Stimulated activated CD4-positive, alpha-beta T cell treated with anti-CD3 and anti-CD28 coated beads, TNF-alpha, amount 100 ng/mL, for 48 hours (primary cell): Measurements from ENCODE around the gene TTLL11.

ENCODE experiments used
- DNase-seq, 3 donors: peaks; one replicate each; pipeline ENCODE4 v3.0.0-alpha.2; 2020; ENCODE audit warnings: low read depth in 3 of 3

Gene TTLL11

GRCh38 chr9:122109035-122109813 is 16.1 kb upstream of the TTLL11 start:
- DNase-seq, result no peak

GRCh38 chr9:122107291-122107805 is 14.2 kb upstream of the TTLL11 start:
- DNase-seq, result no peak

- no peak for DNase-seq
Measured at GRCh38 chr9:122106576-122106975, 13.5 kb upstream of the TTLL11 start.

DNA sequence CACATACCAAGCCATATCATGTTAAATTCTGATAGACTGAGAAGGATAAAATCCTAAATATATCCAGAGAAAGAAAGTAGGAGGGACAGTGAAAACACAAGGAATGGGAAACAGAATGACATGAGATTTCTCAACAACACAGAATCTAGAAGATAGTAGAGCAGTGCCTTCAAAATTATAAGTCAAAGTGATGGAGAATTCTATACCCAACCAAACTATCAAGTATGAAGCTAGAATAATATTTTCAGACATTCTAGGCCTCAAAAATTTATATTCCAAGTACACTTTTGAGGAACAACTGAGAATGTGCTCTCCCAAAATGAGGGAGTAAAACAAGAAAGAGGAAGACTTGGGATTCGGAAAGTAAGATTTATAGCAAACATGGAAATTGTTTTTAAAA is 10.9 kb upstream of the TTLL11 start:
- no peak for DNase-seq

DNA sequence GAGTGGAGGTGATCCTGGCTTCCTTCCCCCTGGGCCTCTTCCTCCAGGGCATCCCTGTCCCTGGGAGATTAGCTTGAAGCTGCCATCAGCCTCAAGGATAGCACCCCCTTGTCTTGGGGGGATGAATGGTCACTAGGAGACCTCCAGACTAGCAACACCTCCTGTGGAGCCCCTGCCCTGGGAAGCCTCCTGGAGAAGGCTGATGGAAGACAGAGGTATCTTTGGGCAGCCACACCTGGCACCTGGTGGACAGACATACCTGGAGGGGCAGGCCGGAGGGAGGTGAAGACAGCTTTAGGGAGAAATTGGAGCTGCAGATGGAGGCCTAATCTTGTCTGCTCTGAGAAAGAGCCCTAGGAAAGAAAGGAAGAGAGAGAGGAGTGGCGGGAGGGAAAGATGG is 9.0 kb upstream of the TTLL11 start:
- no peak for DNase-seq

- no peak for DNase-seq
Measured at GRCh38 chr9:122100756-122101155, 7.6 kb upstream of the TTLL11 start.

GRCh38 chr9:122099271-122099869 is 6.3 kb upstream of the TTLL11 start:
- DNase-seq, result peak; percentile 46 to 68 (median 67)

- no peak for DNase-seq
Measured at GRCh38 chr9:122097679-122098315, 4.7 kb upstream of the TTLL11 start.

- DNase-seq, result no peak
Measured at GRCh38 chr9:122096620-122097415, 3.7 kb upstream of the TTLL11 start.

DNA sequence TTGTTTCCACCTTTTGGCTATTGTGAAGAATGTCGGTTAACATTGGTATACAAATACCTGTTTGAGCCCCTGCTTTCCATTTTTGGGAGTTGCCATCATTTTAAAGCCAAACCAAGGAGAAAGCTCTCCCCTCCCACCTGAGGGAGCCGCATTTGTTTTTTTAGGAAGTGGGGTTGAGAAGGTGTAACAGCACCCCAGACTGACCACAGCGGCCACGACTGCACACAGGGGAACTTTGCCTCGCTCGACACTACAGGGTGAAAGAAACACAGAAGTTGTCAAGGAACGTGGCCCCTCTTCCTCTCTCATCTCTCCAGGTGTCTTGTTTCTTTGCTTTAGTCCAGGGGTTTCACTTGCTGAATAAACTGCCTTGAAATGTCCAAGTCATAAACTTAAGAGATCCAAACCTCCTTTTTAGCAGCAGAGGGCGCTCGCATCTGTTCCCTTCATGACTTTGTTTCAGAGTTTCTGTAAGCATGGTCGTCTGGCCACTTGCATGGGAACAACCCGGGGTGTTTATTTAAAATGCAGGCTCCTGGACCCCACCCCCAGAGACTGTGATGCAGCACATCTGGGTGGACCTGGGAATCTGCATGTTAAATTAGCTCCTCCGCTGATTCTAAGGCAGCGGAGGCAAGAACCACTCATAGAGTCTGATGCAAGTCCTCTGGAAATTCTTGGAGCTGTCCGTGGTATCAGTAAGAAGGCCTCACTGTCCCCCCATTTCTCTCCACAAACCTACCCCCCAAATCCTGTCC is 2.1 kb upstream of the TTLL11 start:
- DNase-seq, result peak in 2 of 3 donors; percentile 14 to 33

DNA sequence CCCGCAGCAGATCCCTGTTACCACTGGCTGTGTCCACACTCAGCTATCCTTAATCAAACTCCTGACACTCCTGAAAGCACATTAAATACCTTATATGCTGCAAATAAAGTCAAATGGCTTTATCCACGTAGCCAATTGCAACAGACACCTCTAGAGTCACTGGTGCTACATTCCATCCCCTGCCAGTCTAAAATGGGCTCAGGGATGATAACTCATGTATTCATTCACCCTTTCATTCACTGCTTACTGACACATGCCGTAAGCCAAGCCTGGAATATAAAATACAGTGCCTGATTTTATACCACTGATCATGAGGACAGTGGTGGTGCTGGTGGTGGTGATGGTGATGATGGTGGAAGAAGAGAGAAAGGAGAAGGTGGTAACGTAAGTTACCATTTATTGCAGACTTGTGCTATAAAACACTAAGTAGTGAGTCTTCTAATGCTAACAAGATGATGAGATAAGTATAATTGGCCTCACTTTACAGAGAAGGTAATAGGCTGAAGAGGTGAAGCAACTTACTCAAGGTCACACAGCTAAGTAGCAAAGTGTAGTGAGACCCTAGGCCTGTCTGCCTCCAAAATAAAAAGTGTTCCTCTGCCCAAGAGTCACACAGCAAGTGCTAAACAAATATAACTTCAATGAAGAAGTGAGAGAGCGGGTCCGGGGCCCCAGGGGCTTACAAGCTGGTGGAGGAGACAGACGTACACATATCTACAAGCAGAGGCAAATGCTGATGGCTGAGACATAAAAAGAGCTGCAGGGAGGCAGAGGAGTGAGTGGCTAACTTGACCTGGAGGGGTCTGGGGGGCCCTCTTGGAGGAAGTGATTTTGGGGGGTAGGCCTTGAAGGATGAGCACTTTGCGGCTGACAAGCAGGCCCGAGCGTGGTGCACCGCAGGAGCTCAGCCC is 1.2 kb downstream of the TTLL11 start:
- no peak for DNase-seq

DNA sequence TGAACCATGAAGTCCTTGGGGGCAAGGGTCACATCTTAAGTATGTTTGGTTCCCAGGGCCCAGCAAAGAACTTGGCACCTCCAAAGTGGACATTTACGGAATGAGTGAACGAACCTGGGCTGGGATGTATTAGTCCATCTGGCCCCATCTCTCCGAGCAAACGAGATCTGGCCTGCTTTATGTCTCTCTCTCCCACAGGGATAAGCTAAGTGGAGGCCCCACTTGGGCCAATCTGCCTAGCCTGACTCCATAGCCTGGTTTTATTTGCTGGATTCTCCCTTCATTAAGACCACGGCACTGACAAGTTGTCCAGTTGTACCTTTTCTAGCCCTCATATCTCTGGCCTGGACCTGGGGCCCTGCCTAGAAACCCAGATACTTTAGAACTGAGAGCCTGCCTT is 2.1 kb downstream of the TTLL11 start:
- DNase-seq, result no peak

DNA sequence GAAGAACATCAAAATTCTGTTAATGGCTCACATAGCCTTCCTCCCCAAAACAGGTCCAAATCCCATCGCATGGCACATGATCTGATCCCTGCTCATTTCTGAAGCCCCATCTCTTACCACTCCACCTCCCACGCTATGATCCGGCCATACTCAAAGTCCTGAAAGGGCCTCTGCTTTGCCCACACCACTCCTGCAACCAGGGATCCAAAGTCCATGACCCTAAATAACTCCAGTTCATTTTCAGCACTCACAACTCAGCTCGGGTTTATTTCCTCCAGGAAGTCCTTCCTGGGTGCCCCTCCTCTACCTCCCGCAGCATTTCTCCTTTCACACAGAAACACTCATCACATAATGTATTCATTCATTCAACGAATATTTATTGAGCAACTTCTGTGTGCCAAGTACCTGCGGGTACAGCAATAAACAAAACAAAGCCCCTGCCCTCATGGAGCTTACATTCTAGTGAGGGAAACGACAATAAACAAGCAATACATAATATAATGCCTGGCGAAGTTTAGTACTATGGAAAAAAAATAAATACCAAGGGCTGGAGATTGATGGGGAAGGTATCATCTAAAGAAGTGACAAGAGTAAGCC is 2.7 kb downstream of the TTLL11 start:
- no peak for DNase-seq

DNA sequence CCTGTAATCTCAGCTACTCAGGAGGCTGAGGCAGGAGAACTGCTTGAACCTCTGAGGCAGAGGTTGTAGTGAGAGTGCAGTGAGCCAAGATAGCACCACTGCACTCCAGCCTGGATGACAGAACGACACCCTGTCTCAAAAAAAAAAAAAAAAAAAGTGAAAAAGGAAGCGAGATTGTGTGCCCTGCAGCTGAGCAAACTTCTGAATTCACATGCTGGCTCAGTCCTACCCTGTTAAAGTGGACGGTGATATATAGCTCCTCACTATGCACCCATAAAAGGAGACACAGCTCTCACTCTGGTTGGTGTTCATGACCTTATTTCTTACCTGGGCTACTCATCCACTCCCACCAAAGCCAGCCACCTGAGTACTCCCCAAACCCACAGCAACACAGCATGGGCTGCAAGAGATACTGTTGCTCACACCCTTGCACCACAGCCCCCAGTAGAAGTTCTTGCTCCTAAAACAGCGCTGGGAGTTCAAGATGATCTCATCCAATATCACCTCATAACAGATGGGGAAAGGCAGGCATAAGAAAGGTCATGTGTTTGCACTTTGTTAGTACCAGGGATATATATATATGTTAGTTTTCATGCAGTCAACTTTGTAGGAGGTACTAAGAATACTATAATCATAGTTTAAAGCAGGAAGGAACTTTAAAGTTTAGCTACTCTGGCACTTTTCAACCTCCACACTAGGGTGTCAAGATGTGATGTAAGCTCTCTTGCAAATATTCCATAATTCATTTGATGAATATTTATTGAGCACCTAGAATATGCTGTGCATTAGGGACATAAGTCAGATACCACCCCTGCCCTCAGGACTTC is 4.0 kb downstream of the TTLL11 start:
- no peak for DNase-seq

GRCh38 chr9:122087406-122088200 is 5.5 kb downstream of the TTLL11 start:
- DNase-seq, result no peak

GRCh38 chr9:122086873-122087272 is 6.2 kb downstream of the TTLL11 start:
- DNase-seq, result no peak

GRCh38 chr9:122085260-122085659 is 7.8 kb downstream of the TTLL11 start:
- DNase-seq, result no peak
